ENCODE results near the gene EPS15. TPM values are rescaled to one million over a fixed set of nuclear protein-coding genes. Genes with fewer than 3 reads are reported as not detected.

Gene EPS15
- total RNA-seq, 1 experiment from 2014 or later = 26.3 TPM

GRCh38 chr1:51329443-51330325 lies 189.4 kb downstream of the EPS15 start:
- Histone ChIP-seq H3K4me1 (ENCODE audit: insufficient read depth, low read length) (peaks cover 25% of the 10 kb centered on the region), H3K27me3 (ENCODE audit: low read length) (no peaks in the 10 kb centered on the region), H4K20me1 (ENCODE audit: low read length) (no peaks in the 10 kb centered on the region), H3K9me3 (ENCODE audit: low read length) (no peaks in the 10 kb centered on the region), H3F3A (ENCODE audit: low read length, unreplicated experiment) (no peaks in the 10 kb centered on the region), H3K9me2 (replicated peaks; ENCODE audit: low read length) (no peaks in the 10 kb centered on the region), H3K27ac (ENCODE audit: low read length) (no peak overlapping the region), H3K4me3 (ENCODE audit: low read length) (peak overlapping the region; percentile 63), H3K9ac (ENCODE audit: low read length) (no peak overlapping the region), H3K36me3 (ENCODE audit: low read depth, low read length) (no peaks in the 10 kb centered on the region), H3K79me2 (ENCODE audit: low read length) (no peaks in the 10 kb centered on the region), H3K4me2 (ENCODE audit: low read length) (peak overlapping the region; percentile 84), H2AFZ (ENCODE audit: low read length) (peak overlapping the region; percentile 82)
- ChIA-PET CTCF (interaction anchor here (0.5 kb wide), 1 partner anchor 194 kb away, joined by 4 read pairs; no protein-coding TSS in a partner anchor), POLR2A (ENCODE audit: unreplicated experiment) (no interaction called here)
- intact Hi-C loops (cut with micrococcal nuclease) = no loop called here
- BruUV-seq (replicated peaks) = TSS peak; percentile 41
- DNase-seq (peak; percentile 62), ATAC-seq (peak; percentile 48)
- no peak for TF ChIP-seq EZH2phosphoT487 (IDR thresholded peaks at IDR 0.05; ENCODE audit: borderline replicate concordance, low read length)
- no peak for TF ChIP-seq EZH2 (IDR thresholded peaks at IDR 0.05; ENCODE audit: low read length, unreplicated experiment)
- TF ChIP-seq CTCF (conservative IDR thresholded peaks at IDR 0.05; ENCODE audit: low read depth, low read length) = no peak

- no peak overlapping the region for H3K4me2 ChIP-seq (ENCODE audit: low read length)
- H3K9me3 ChIP-seq (ENCODE audit: low read length) = no peaks in the 10 kb centered on the region
- peaks cover 20% of the 10 kb centered on the region for H3K4me1 ChIP-seq (ENCODE audit: insufficient read depth, low read length)
- H3K4me3 ChIP-seq (ENCODE audit: low read length) = no peak overlapping the region
- CTCF ChIA-PET = interaction anchor here (0.5 kb wide), 1 partner anchor 195 kb away, joined by 4 read pairs; no protein-coding TSS in a partner anchor
- H3F3A ChIP-seq (ENCODE audit: low read length, unreplicated experiment) = no peaks in the 10 kb centered on the region
- no peaks in the 10 kb centered on the region for H3K79me2 ChIP-seq (ENCODE audit: low read length)
- POLR2A ChIA-PET (ENCODE audit: unreplicated experiment) = no interaction called here
- H3K27ac ChIP-seq (ENCODE audit: low read length) = no peak overlapping the region
- H2AFZ ChIP-seq (ENCODE audit: low read length) = no peak overlapping the region
- no peak overlapping the region for H3K9ac ChIP-seq (ENCODE audit: low read length)
- H3K9me2 ChIP-seq (replicated peaks; ENCODE audit: low read length) = no peaks in the 10 kb centered on the region
- DNase-seq = no peak
- ATAC-seq = no peak
- no peak for TF ChIP-seq EZH2phosphoT487 (IDR thresholded peaks at IDR 0.05; ENCODE audit: borderline replicate concordance, low read length)
- TF ChIP-seq EZH2 (IDR thresholded peaks at IDR 0.05; ENCODE audit: low read length, unreplicated experiment) = no peak
- no peak for TF ChIP-seq CTCF (conservative IDR thresholded peaks at IDR 0.05; ENCODE audit: low read depth, low read length)
- no peaks in the 10 kb centered on the region for H3K36me3 ChIP-seq (ENCODE audit: low read depth, low read length)
- no peaks in the 10 kb centered on the region for H3K27me3 ChIP-seq (ENCODE audit: low read length)
- intact Hi-C loops (cut with micrococcal nuclease) = no loop called here
- no peaks in the 10 kb centered on the region for H4K20me1 ChIP-seq (ENCODE audit: low read length)
- BruUV-seq (replicated peaks) = no TSS peak
Measured at GRCh38 chr1:51328926-51329325, 190.1 kb downstream of the EPS15 start.

- CTCF ChIA-PET = no interaction called here
- no peak overlapping the region for H2AFZ ChIP-seq (ENCODE audit: low read length)
- no peak overlapping the region for H3K27ac ChIP-seq (ENCODE audit: low read length)
- H3K4me1 ChIP-seq (ENCODE audit: insufficient read depth, low read length) = peaks cover 20% of the 10 kb centered on the region
- intact Hi-C loops (cut with micrococcal nuclease) = no loop called here
- H3K4me3 ChIP-seq (ENCODE audit: low read length) = no peak overlapping the region
- H3K9me2 ChIP-seq (replicated peaks; ENCODE audit: low read length) = no peaks in the 10 kb centered on the region
- H3K79me2 ChIP-seq (ENCODE audit: low read length) = no peaks in the 10 kb centered on the region
- no peaks in the 10 kb centered on the region for H4K20me1 ChIP-seq (ENCODE audit: low read length)
- no peaks in the 10 kb centered on the region for H3F3A ChIP-seq (ENCODE audit: low read length, unreplicated experiment)
- H3K4me2 ChIP-seq (ENCODE audit: low read length) = no peak overlapping the region
- POLR2A ChIA-PET (ENCODE audit: unreplicated experiment) = no interaction called here
- BruUV-seq (replicated peaks) = no TSS peak
- no peaks in the 10 kb centered on the region for H3K27me3 ChIP-seq (ENCODE audit: low read length)
- ATAC-seq (no peak), DNase-seq (no peak)
- TF ChIP-seq EZH2phosphoT487 (IDR thresholded peaks at IDR 0.05; ENCODE audit: borderline replicate concordance, low read length) = no peak
- TF ChIP-seq CTCF (conservative IDR thresholded peaks at IDR 0.05; ENCODE audit: low read depth, low read length) = no peak
- no peak for TF ChIP-seq EZH2 (IDR thresholded peaks at IDR 0.05; ENCODE audit: low read length, unreplicated experiment)
- no peaks in the 10 kb centered on the region for H3K36me3 ChIP-seq (ENCODE audit: low read depth, low read length)
- no peaks in the 10 kb centered on the region for H3K9me3 ChIP-seq (ENCODE audit: low read length)
- no peak overlapping the region for H3K9ac ChIP-seq (ENCODE audit: low read length)
Measured at GRCh38 chr1:51328279-51328678, 190.8 kb downstream of the EPS15 start.
